Left colon (tissue), 2 donors: ENCODE data around the gene POU2F3. TPM values are rescaled to one million over a fixed set of nuclear protein-coding genes. Genes with fewer than 3 reads are reported as not detected.
A peak's percentile ranks its signal among the peaks of the same experiment; 100 is the strongest.

ENCODE experiments used
- ATAC-seq: fragments of 200-7000 bp; cut with Tn5 transposase; one replicate; pipeline ENCODE4 v1.9.1; 2020; ENCODE audit warnings: mild to moderate bottlenecking, moderate library complexity
- DNase-seq, 2 donors: peaks; one replicate each; pipeline ENCODE4 v3.0.0-alpha.2; 2020
- intact Hi-C, 2 donors: fragments of 100-400 bp; cut with DNase I in 1 of 2; cut with micrococcal nuclease in 1 of 2; formaldehyde crosslinking; loops; one replicate each; pipeline versions ENCODE4 v1.11.2 to v1.14.0; 2022; cut with DNase I, micrococcal nuclease
- total RNA-seq, 2 donors: library from RNA; stranded (reverse); fragmentation: NEBNext Ultra II Directional; extraction: Animal tissue kit (Norgen Biotek cat#: 25700); gene quantifications; one replicate each; pipeline ENCODE4 v1.2.1, GENCODE V29; 2021
- donor health status: DM: no; HTN: no; CAD: no.
- donor health status: DM: yes; HTN: yes; CAD: no.

Gene POU2F3
- total RNA-seq, 2 donors from 2014 or later: 1.9 to 2.0 TPM

DNA sequence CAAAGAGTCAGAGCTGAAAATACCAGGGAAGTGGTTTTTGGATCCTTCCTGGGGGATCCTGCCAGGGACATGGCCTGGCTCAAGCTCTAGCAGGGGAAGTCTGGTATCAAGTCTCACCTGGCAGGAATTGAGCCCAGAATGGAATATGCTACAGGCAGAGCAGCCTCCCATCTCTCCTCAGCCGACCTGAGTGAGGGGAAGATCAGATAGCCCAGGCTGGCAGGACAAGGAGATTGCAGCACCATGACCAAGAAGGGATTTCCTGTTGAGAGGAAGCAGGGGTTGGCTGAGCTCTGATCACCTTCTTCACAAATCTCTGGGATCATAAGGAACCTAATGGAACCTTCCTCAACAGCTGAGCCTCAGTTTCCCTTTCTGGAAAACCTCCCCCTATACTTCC is 16.1 kb upstream of the POU2F3 start:
- intact Hi-C loops: no loop called here
- ATAC-seq (no peak), DNase-seq (peak in 1 of 2 donors; percentile 23)

DNA sequence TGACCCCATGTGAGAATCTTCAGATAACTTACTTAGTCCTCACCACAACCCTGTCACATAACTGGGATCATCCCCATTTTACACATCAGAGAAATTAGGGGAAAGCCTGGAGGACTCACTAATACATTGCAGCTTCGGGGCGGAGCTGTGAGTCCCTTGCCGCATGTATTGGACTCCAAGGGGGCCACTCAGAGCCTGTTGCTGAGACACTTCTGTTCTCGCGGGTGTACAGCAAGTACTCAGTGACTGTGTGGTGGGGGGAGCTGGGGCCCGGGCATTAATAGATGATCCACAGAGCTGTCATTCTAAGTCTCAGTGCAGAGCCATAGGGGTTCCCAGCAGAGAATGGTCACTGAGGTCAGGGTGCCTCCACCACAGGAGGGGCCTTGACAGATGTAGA is 15.6 kb upstream of the POU2F3 start:
- no peak for ATAC-seq
- no peak for DNase-seq
- intact Hi-C loops: no loop called here

DNA sequence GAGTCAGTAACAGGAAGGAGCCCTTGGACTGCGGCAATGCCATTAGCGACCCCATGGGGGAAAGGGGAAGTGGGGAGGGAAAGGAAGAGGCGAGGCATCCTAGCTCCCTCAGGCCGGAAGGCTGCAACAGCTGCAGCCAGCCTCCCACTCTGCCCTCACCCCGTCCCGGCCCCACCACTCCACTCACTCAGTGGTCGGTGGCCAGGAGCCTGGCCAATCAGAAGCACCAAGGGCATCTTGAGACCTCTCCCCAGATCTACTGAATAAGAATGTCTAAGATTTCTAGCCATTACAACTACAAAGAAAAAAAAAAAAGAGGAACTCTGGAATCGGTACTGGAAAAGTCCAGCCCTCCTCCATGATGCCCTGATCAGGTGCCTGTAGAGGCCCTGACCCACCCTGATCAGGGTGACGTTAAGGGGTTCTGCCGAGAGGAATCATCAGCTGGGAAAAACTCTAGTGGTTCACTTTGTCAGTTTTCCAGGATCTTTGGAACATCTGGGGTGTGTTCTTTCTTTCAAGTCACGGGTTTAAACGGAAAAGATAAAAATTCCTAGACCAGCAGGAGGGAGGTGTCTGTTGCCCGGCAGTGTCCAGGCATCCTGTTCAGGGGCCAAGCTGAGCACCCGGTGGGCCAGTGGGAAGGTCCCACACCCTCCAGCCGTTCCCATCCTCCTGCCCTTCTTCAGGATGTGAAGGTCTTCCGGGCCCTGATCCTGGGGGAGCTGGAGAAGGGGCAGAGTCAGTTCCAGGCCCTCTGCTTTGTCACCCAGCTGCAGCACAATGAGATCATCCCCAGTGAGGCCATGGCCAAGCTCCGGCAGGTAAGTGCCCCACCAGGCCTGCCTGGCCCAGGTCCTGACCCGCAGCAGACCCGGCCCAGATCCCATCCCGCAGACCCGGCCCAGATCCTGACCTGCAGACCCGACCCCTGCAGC is 14.7 kb upstream of the POU2F3 start:
- no peak for ATAC-seq
- intact Hi-C loops: loop anchor here in 1 of 2 donors (5.0 kb wide), 1 partner anchor 53 kb away; no protein-coding TSS in a partner anchor
- DNase-seq: no peak

DNA sequence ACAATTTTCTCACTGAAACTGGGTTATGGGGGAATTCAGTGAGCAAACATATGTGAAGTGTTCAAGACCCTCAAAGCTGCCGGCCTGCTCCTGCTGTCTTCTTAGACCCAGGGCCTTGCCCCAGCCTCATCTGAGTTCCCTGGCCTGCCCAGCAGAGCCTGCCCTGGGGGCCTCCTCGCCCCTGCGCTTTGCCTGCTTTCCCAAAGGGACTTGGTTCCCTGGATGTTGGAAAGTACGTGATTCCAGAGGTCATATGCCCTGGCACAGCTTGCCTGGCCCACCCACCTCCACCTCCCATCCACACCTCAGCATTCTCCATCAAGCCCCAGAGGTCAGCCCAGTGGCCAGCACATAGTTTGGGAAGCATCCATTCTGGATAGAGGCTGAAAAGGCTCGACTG is 13.7 kb upstream of the POU2F3 start:
- intact Hi-C loops: loop anchor here in 1 of 2 donors (5.0 kb wide), 1 partner anchor 54 kb away; no protein-coding TSS in a partner anchor
- DNase-seq (no peak), ATAC-seq (no peak)

DNA sequence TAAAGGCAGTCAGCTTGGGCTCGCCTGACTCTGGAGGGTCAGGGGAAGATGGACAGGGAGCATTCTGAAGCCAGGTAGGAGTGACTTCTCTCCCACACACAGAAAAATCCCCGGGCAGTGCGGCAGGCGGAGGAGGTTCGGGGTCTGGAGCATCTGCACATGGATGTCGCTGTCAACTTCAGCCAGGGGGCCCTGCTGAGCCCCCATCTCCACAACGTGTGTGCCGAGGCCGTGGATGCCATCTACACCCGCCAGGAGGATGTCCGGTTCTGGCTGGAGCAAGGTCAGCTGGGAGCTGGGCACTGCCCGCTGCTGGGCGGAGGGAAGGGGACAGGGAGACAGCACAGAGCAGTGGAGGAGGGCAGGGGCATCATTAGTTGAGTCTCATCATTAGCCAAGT is 13.2 kb upstream of the POU2F3 start:
- intact Hi-C loops: loop anchor here in 1 of 2 donors (5.0 kb wide), 1 partner anchor 54 kb away; no protein-coding TSS in a partner anchor
- DNase-seq: no peak
- ATAC-seq: no peak

DNA sequence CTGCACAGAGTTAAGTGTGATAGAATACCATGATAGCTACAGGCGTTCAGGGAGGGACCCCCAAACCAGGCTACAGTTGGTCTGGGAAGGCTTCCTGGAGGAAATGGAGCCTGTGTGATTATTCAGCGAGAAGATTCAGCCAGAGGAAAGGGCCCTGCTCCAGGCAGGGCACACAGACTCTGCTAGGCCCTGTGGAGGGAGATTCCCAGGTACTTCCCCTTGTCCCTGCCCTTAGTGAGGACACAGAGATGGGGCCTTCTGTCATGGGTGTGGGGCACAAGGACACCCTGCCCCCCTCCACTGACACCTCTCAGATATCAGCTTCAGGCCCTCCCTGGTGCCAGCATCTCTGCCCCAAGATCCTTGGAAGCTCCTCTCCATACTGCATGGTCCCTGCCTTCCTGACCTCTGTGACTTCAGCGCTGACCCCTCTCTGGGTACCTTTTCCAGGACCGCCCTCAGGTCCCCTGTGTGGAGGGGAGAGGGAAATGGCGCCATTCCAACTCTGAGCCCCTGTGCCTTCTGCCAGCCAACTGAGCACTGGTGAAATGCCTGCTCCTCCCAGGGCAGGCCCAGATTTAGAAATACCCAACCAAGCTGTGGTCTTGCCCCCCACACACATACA is 12.6 kb upstream of the POU2F3 start:
- ATAC-seq: no peak
- intact Hi-C loops: loop anchor here in 1 of 2 donors (5.0 kb wide), 1 partner anchor 55 kb away; no protein-coding TSS in a partner anchor
- no peak for DNase-seq

DNA sequence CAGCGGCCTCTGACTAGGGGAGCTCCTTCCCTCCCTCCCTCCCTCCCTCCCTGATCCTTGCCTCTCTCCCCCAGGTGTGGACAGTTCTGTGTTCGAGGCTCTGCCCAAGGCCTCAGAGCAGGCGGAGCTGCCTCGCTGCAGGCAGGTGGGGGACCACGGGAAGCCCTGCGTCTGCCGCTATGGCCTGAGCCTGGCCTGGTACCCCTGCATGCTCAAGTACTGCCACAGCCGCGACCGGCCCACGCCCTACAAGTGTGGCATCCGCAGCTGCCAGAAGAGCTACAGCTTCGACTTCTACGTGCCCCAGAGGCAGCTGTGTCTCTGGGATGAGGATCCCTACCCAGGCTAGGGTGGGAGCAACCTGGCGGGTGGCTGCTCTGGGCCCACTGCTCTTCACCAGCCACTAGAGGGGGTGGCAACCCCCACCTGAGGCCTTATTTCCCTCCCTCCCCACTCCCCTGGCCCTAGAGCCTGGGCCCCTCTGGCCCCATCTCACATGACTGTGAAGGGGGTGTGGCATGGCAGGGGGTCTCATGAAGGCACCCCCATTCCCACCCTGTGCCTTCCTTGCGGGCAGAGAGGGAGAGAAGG is 11.1 kb upstream of the POU2F3 start:
- intact Hi-C loops: loop anchor here (2.0 to 5.0 kb wide), 2 partner anchors 56 to 57 kb away; no protein-coding TSS in a partner anchor
- DNase-seq (no peak), ATAC-seq (no peak)

DNA sequence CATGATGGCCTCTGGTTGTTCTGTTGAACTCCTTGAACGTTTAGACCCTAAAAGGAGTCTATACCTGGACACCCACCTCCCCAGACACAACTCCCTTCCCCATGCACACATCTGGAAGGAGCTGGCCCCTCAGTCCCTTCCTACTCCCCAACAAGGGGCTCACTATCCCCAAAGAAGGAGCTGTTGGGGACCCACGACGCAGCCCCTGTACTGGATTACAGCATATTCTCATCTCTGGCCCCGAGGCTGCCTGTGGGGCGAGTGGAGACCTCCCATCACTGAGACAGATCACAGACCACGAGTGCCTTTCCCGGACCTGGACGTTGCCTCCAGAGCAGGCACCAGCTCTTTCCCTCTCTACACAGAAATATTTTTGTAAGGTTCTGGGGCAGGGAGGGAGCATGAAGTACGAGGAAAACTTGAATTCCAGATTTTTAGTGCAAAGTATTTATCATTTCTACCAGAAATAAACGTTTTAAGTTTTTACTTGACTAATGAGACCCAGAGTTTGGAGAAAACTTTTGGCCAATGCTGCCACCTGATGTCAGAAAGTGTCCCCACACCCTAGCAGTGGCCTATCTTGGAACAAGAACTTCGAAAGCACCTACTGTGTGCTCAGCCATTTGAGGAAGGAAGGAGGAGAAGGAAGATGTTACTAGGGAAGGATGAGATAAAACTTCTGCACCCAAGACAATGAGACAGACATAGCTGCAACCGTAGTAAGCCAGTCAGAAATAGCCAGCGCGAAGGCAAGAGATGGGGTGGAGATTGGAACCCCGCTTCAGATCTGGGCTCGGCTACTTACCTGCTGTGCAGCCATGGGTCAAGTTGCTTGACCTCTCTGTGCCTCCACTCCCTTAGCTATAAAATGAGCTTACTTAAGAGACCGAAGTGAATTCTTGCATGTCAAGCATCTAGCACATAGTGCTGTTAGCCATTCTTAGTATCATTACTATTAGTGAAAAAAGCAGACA is 10.2 kb upstream of the POU2F3 start:
- ATAC-seq (no peak), DNase-seq (no peak)
- intact Hi-C loops: loop anchor here (2.0 to 5.0 kb wide), 2 partner anchors 57 kb away; no protein-coding TSS in a partner anchor

DNA sequence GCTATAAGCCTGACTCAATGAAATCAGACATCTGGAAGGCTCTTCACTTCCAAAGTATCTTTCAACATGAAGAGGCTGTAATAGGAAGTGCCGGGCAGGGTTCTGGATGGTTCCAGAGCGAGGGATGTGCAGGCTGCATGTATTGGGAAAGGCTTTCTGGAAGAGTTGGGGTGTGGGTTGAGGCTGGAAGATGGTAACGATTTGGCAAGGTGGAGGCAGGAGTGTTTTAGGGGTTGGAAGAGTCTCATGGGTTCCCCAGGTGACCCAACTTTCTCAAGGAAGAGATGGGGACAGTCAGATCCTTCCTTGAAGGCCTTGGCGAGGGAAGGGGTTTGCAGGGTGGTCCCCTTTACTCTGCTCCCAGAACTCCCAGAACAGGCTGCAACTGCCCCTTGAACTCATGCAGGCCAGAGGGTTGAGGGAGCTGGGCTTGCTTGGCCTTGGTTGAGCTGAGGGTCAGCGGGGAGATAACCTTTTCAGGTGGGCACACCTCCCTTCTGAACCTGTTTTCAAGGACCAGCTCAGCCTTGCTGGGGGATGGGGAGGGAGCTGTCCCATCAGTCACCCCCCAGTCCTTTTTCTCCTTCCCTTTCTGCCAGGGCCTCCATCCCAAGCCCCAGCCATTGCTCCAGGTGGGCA is 9.4 kb upstream of the POU2F3 start:
- no peak for ATAC-seq
- DNase-seq: no peak
- intact Hi-C loops: no loop called here

DNA sequence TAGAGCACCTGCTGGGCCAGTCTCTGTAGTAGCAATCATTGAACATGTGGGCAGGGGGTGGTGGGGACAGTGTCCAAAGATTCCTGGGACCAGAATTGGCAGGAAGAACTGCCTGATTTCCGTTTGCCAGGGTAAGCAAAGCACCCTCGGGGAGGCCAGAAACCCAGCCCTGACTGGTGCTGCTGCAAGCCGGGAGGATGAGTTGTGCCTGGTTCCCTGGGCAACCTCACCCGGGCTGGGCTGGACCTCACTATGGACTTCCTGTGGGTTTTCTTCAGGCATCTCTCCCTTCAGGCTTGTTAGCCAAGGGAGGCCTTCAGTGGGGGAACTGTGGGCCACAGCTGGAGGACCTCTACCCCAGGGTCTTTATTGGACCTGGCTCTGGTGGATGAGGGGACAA is 8.0 kb upstream of the POU2F3 start:
- intact Hi-C loops: no loop called here
- ATAC-seq: peak; percentile 6
- no peak for DNase-seq

DNA sequence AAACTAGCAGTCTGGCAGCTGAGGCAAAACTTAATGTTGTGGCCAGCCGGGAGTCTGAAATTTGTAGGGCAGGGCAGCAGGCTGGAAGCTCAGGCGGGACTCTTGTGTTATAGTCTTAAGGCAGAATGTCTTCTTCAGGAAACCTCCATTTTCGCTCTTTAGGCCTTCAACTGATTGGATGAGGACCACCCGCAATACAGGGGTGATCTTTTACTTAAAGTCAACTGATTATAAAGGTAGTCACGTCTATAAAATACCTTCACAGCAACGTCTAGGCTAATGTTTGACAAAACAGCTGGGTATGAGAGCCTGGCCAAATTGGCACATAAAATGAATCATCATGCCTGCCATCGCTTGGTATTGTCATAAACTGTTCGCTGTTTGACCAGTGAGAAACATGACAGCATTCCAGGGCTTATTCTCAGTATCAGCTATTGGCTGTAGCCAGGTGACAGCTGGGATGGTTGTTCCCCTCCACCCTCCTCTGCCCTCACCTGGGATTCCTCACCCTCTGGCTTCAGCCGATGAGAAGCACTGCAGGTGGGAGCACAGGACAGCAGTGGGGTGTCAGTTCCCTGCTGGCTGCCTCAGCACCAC is 6.6 kb upstream of the POU2F3 start:
- ATAC-seq (peak; percentile 69), DNase-seq (no peak)
- intact Hi-C loops: no loop called here

DNA sequence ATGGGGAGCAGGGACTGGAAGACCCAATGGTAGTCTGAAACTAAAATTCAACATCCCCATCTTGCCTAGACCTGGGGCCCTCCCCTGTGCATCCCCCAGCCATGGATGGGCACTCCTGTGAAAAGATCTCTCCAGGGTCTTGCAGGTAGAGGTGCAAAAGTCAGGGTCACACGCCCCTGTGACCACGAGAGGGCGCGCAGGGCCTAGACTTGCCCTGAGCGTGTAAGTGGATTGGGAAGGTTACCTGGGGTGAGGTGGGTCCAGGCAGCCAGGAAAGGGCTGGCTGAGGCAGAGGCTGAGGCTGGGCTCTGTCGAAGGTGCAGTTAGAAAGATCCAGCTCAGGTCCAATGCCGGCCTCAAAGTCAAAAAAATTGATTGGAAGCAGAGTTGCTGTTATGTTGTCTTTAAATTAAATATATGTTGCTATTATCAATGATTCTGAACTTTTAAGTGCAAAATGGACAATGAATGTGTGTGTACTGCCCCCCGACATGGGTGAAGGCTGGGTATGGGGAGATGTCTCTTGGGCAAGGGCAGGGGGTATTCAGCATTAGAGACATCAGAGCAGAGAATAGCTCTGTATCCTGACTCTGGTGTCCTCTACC is 4.8 kb upstream of the POU2F3 start:
- peak; percentile 49 to 76 for DNase-seq
- peak; percentile 59 for ATAC-seq
- intact Hi-C loops: loop anchor here in 1 of 2 donors (5.0 kb wide), 1 partner anchor 67 kb away; no protein-coding TSS in a partner anchor

DNA sequence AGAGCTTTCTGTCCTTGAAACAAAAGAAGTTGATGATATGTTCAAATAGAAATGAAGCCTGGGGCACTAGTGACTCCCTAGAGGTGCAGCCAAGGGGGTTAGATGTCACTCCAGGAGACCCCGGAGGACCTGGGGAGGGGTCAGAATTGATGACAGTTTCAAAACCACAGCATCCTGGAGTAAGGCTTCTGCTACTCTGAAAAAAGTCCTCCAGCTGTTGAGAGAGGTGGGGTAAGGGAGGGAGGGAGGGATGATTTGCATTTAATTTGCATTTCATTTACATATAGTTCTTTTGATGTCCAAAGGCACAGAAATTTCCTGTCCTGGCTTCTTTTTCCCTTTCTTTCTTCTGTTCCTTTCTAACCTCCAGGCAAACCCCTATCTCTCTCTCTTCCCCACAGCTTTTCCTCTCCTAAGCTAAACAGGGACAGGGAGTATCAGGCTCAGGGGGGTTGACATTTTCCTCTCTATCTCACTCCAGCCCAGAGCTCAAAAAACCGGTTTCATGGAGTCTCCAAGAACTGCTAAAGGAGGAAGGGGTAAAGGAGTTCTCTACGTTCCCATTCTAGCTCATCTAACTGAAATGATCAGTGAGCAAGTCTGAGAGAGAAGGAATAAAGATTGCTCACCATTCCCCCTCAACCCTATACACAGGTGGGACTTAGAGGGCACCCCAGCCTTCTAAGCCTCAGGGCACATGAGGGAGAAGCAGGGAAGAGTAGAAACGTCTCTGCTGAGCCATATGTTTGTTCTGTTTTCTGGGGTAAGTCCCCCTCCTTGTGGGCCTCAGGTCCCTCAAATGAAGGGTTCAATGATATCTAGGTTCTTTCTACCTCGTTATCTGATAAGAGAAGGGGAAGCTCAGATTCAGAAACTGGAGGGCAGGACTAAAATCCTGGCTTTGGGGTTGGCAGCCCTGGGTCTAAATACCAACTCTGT is 3.5 kb upstream of the POU2F3 start:
- DNase-seq (no peak), ATAC-seq (no peak)
- intact Hi-C loops: loop anchor here in 1 of 2 donors (5.0 kb wide), 1 partner anchor 66 kb away; no protein-coding TSS in a partner anchor

DNA sequence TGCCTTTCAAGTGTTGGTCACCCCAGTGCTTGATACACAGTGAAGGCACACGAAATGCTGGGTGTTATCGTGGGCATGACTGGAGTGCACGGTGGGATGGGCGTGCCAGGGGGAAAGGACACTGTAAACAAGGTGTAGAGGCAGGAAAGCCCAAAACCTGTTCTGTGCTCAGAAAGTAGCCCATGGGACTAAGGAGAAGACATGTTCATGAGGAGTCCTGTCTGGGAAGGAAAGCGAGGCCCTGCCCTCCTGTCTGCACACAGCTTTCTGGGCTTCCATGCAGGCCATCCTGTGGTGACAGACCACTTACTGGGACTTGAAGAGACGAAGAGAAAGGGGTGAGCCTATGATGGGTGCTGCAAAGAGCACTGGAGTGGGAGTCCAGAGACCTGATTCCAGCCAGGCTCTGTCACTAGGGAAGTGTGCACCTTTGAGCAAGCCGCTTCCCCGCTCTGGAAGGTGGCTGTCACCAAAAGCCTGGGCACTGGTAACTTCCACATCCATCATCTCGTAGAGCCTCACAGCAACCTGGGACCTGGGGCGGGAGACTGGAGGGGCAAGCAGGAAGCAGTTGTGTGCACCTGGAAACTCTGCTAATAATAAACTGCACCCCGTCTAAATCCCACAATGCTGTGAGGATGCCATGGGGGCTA is 846 bp upstream of the POU2F3 start:
- DNase-seq: no peak
- intact Hi-C loops: loop anchor here in 1 of 2 donors (5.0 kb wide), 1 partner anchor 63 kb away; no protein-coding TSS in a partner anchor
- ATAC-seq: no peak

DNA sequence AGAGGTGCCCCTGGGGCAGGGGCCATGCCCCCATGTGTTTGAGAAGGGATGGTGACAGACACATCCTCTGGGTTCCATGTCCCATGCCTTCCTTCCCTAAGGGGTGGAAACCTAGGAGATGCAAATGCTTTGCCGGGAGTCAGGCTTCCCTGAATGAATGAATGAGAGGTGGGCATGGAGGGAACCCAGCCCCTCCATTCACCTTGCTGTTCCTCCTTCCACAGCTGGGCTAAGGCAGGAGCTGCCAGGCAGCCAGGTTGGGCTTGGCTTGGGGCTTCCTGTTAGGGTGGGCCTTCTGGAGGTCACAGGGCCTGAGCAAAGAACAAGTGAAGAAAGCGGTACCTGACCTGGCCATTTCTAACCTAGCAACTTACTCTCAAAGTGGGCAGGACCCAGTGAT is 926 bp downstream of the POU2F3 start:
- DNase-seq: no peak
- ATAC-seq: no peak
- intact Hi-C loops: no loop called here
